ENCODE data around the gene ECEL1.
A peak's percentile ranks its signal among the peaks of the same experiment; 100 is the strongest.

The ECEL1 gene

GRCh38 chr2:232522623-232523401, 35.2 kb upstream of the ECEL1 start:
- no peak for DNase-seq

DNA sequence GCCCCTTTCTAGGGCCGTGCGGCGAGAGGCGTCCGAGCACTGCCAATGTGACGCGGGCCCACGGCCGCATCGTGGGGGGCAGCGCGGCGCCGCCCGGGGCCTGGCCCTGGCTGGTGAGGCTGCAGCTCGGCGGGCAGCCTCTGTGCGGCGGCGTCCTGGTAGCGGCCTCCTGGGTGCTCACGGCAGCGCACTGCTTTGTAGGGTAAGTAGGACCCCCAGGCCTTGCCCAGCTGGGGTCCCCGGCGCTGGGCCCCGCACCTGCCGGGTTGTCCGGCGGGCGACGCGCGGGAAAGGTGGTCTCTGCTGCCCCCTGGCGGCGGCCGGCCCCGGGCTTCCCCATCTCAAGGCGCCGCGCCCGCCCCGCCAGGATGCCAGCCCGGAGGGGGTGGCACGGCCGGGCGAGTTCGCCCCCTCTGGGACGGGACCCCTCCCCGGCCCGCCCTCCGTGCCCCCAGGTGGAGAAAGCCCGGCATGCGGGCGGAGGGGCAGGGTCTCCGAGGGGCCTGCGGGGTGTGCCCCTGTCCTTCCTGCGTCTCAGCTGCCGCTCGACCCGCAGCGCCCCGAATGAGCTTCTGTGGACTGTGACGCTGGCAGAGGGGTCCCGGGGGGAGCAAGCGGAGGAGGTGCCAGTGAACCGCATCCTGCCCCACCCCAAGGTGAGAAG, 34.5 kb upstream of the ECEL1 start:
- DNase-seq = peak; percentile 29

DNA sequence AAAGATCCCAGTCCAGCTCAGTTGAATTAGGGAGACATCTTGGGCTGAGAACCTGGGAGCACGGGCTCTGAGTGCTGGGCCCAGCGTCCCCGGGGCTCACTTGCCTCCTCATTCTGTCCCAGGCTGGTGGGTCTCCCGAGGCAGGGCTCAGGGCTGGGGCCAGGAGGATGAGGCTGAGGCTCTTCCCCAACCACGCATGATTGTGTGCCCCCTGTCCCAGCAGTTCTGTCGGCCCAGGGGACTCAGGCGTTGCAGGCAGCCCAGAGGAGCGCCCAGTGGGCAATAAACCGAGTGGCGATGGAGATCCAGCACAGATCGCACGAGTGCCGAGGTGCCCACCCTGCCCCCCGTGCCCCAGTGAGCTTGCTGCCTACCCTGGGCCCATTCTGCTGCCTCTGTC, 33.5 kb upstream of the ECEL1 start:
- DNase-seq = no peak

DNA sequence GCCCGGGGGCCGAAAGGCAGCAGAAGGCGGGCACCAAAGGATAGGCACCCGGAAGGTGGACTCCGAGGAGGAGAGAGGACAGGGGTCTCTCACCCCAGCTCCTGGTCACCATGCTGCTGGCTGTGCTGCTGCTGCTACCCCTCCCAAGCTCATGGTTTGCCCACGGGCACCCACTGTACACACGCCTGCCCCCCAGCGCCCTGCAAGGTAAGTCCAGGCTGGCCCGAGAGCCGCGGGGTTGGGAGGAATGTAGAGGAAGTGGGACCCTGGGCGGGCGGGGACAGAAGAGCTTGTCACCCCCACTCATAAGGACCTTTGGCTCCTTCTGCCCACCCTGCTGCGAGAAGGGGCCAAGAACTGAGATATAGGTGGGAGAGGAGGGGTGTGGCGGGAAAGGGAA, 32.9 kb upstream of the ECEL1 start:
- DNase-seq = no peak

GRCh38 chr2:232519581-232520438, 32.2 kb upstream of the ECEL1 start, which contains the start of gene PRSS56:
Gene PRSS56 (plus strand): TSS chr2:232520388. CDS start chr2:232520599, 211 bp downstream.
- no peak for DNase-seq

GRCh38 chr2:232518844-232519243, 31.2 kb upstream of the ECEL1 start:
- DNase-seq = no peak

DNA sequence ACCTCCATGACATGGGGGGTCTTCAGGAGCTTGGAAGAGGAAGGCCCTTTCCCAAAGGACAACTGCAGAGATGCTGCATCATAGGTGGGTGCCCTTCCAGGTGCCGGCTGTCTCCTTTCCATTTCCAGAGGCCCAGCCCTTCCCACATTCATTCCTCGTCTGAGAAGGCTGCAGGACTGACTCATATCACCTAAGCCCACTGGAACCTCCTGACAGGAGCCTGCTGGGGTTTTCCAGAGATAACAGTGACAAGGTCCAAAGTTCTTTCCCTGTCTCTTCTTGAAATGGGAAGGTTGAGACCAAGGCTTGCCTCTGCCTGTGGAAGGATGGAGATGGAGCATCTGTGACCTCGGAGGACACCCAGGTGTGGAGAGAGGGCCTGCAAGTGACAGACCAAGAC, 28.9 kb upstream of the ECEL1 start:
- no peak for DNase-seq

- DNase-seq = no peak
These were observed 28.0 kb upstream of the ECEL1 start for GRCh38 chr2:232515639-232516038.

GRCh38 chr2:232513353-232513752, 25.7 kb upstream of the ECEL1 start:
- DNase-seq = no peak

- DNase-seq = no peak
These were observed 25.0 kb upstream of the ECEL1 start for GRCh38 chr2:232512602-232513001.

GRCh38 chr2:232511336-232511890, 23.8 kb upstream of the ECEL1 start:
- peak; percentile 40 for DNase-seq

GRCh38 chr2:232508251-232508650, 20.6 kb upstream of the ECEL1 start:
- DNase-seq = no peak

GRCh38 chr2:232506709-232507108, 19.1 kb upstream of the ECEL1 start:
- no peak for DNase-seq

GRCh38 chr2:232505856-232506255, 18.2 kb upstream of the ECEL1 start:
- no peak for DNase-seq

GRCh38 chr2:232504438-232504837, 16.8 kb upstream of the ECEL1 start:
- DNase-seq = peak; percentile 46

- DNase-seq = no peak
These were observed 16.2 kb upstream of the ECEL1 start for GRCh38 chr2:232503809-232504323.

GRCh38 chr2:232502911-232503808, 15.5 kb upstream of the ECEL1 start:
- DNase-seq = peak; percentile 41

DNA sequence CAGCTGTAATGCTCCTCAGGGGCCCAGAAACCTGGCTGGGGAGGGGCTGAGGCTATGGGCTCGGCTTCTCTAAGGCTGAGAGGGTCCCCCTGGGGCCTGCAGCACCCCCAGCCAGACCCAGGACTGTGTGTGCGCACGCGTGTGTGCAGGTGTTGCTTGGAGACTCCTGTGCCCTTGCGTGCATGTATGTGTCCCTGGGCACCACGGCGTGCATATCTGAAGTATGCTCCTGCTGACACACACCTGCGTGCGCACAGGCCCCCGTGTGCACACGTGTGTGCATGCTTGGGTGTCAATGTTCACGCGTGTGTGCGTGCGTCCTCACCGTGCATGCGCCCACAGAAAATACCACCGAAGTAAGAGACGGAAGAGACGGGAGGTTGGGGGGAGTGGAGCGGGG, 14.9 kb upstream of the ECEL1 start:
- DNase-seq = peak; percentile 40

DNA sequence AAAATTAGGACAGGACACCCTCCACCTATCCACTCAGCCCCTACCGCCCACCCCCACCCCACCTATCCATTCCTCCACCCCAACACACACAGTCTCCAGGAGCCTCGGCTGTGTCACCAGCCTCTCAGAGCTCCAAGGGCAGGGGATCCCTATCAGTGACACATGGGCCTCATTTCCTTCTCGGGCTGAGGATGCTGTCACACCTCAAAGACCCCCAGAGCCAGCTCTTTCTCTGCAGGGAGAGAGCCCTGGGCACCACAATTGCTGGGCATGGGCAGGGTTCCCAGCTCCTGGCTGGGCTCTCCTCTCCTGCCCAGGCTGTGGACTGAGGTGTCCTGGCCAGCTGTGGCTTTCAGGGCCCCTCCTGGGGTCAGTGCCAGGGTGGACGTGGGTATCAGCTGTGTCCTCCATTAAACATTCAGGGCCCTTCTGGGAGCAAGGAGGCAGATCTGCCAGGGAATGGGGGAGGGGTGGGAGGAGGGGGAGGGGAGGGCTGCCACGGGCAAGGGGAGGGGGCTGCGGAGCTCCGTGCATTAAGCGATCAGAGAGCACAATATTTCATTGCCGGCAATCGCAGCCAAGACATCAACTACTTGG, 14.3 kb upstream of the ECEL1 start:
- no peak for DNase-seq

GRCh38 chr2:232501331-232501771, 13.7 kb upstream of the ECEL1 start:
- DNase-seq = no peak

GRCh38 chr2:232498452-232498851, 10.8 kb upstream of the ECEL1 start:
- DNase-seq = no peak

Measured in NCI-H345 (cell line).